GM19023 (cell line): ENCODE measurements around the gene KLHDC4.

Experiments used
- ATAC-seq: cut with Tn5 transposase; IDR thresholded peaks from one replicate; pipeline ENCODE4 v1.9.1; 2021; ENCODE audit warnings: mild to moderate bottlenecking, moderate library complexity; ENCODE audit not compliant: unreplicated experiment

Gene KLHDC4

DNA sequence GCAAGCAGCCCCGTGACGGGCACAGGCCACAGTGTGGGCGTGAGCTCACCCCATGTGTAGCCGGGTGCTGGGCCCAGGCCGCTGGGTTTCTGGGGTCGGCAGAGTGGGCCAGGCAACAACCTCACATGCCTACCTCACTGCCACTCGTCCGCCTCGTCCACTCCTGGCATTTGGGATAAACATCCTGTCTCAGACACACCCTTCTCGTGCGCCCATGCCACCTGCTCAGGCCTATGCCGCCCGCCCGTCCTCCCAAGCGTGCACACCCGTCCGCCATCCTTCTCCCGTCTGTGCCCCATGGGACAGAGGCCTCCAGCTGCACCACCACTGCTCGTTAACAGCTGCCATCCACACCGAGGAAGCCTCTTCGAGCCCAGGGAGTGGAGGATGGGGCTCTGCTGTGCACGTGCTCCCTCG lies 64.3 kb downstream of the KLHDC4 start:
- ATAC-seq = no peak

- no peak for ATAC-seq
These were observed 64.7 kb downstream of the KLHDC4 start for GRCh38 chr16:87701078-87701460.

- ATAC-seq = no peak
These were observed 65.2 kb downstream of the KLHDC4 start for GRCh38 chr16:87700406-87701077.

GRCh38 chr16:87698676-87699199 lies 67.0 kb downstream of the KLHDC4 start:
- no peak for ATAC-seq

DNA sequence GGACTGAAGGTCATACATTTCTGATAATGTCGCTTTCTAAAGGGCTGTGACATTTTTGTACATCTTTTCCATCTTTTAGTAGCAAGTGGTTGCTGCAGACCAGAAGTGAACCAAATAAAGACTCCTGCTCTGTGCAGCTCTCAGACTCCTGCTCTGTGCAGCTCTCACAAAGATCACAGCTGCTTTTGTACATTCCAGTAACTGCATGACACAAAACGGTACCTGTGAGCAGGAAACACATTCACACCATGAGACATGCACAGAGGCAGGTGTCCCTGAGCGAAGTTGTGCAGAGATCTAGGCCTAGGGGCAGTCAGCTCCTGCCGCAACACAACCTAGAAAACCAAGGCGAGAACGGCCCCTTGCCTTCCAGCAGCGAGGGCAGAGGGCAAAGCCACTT lies 67.5 kb downstream of the KLHDC4 start:
- no peak for ATAC-seq

- no peak for ATAC-seq
These were observed 68.0 kb downstream of the KLHDC4 start for GRCh38 chr16:87697792-87698191.

GRCh38 chr16:87697256-87697655 lies 68.5 kb downstream of the KLHDC4 start:
- ATAC-seq = no peak

GRCh38 chr16:87696726-87697125 lies 69.1 kb downstream of the KLHDC4 start:
- no peak for ATAC-seq

GRCh38 chr16:87695534-87695933 lies 70.3 kb downstream of the KLHDC4 start:
- ATAC-seq = no peak

GRCh38 chr16:87694441-87695125 lies 71.2 kb downstream of the KLHDC4 start:
- ATAC-seq = no peak

DNA sequence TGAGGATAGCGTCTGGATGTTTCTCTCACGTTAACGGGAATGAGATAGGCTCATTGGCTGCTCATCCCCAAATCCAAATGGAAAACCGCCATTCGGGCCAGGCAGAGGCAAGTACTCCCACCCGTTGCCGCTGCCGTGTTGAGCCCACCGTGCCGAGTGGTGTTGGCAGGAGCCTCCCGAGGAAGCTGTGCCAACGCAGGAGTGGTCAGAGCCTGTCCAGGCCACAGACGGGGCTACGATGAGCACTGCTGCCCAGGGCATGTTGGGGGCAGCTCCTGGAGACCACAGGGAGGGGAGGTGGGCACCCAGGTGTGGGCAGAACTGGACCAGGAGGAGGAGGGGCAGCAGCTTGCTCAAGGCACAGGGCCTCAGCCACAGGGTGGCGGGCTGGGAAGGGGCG lies 72.0 kb downstream of the KLHDC4 start:
- ATAC-seq = no peak

DNA sequence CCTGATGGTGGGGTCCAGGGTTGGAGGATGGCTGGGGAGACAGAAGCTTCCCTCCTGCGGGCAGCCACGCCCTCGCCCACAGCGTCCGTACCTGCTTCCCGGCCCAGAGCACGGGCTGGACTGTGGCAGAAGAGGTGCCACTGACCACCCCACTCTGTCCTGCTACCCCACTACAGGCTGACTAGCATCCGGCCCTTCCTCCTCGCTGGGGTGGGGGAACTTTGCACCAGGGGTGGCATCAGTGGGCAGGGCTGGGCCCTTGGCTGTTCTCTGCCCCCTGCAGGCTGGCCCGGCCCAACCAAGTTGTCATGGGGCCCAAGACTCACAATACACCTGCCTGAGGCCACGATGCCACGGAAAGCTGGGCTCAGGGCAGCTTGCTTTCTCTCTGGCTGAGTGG lies 73.0 kb downstream of the KLHDC4 start:
- no peak for ATAC-seq

DNA sequence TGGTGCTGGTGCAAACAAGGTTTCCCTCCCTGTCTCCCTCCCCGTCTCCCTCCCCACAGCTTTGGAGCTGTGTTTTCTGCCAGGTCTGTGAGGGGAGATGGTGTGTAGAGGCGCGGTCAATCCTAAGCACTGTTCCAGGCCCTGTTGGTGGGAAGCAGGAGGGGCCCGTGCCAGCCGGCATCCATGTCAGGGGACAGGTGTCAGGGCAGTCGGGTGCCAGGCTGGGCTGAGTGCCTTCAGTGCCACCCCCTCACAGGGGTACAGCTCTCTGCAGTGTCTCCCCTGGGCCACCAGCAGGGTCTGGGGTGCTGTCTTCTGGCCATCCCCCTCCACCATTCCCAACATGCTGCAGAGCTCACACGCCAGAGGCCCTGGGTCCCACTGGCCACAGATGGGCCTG lies 73.6 kb downstream of the KLHDC4 start:
- no peak for ATAC-seq

DNA sequence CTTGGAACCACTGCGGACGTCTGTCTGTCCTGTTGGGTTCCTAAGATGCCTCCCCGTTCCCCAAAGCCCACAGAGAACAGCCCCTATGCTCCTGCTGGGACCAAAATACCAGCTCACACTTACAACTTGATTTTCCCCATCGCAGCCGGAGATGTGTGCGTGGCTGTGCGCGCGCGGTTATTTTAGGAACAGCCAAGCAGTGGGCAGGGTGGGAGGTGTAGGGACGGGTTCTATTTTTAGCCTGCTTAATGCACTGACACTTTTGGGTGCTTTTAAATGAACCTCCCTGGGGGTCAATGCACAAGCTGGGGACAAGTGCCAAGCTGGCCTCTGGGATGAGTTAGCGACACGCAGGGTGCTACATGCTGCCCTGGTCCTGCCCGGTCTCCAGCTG lies 74.1 kb downstream of the KLHDC4 start:
- no peak for ATAC-seq

DNA sequence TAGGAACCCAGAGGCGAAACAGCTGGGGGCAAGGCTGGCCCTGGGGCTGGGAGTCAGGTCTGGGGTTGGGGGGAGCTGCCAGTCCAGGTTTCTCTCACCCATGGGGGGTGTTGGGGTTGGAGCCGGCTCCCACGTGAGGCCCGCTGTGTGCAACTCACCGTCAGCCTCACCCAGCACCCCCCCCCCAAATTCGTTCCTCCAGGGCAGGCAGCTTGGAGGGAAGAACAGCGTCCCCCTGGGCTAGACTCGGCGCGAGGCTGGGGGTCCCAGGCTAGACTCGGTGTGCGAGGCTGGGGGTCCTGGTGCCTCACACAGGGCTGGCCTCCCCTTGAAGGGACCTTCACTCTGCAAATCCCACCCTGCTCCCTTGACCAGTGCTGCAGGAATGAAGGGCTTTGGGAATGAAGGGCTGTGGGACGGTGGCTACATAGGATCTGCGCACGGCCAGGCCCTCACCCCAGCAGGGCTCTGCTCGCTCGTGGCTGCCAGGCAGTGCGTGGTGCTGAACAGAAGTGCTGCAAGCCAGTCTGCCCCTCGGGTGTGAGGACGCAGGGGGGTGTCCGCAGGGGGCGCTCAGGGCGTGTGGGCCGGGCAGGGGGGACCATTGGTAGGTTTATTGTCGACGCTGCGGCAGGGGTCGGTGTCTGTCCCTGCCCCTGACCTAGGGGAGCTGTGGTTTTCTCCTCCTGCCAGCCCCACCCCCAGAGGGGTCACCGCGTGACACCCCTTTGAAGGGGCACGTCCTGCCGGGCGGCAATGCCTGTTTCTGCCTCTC lies 74.7 kb downstream of the KLHDC4 start:
- no peak for ATAC-seq

GRCh38 chr16:87689956-87690465 lies 75.8 kb downstream of the KLHDC4 start:
- ATAC-seq = no peak

DNA sequence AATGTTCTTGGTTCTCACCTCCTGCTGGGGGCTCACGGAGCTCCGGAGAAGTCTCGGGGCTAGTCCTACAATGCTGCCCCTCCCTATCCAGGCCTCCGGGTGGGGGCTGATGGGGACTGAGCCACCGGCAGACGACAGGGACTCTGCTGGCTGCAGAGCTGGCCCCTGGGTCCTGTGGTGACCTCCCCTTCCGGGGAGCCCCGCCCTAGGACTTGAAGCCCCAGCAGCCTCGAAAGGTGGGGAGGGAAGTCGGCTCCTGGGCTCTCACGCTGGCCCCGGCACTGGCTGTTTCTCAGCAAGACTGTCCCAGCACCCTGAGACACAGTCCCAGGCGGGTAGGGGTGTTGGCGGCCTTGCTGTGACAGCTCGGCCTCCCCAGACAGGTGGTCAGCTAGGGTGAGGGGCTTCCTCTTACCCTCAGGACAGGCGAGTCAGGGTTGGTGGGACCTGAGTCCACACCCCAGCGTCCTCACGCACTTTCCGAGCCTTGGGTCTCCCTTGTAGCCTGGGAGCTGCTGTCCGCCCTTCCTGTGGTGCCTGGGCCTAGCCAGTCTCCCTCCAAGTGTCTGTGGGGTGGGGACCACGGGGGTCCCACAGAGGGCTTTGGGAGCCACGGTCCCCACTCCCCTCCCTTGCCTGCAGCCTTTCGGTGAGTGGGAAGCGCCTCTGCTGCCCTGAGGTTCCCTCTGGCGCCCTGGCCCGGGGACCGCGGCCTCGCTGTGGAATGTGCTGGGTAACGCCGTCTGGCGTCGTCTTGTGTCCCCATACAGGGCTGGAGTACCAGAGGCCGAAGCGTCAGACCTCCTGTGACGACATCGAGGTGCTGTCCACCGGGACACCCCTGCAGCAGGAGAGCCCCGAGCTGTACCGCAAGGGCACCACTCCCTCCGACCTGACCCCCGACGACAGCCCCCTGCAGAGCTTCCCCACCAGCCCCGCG lies 76.6 kb downstream of the KLHDC4 start:
- no peak for ATAC-seq

- ATAC-seq = no peak
These were observed 77.7 kb downstream of the KLHDC4 start for GRCh38 chr16:87687998-87688529.

GRCh38 chr16:87687126-87687910 lies 78.5 kb downstream of the KLHDC4 start:
- ATAC-seq = no peak
